ENCODE data around the gene ERCC6L.
"Not testable (repeated sequence)": the region's sequence is repeated elsewhere in the genome, so short reads cannot be mapped to it uniquely, and the experiment has no call there.

ERCC6L gene

DNA sequence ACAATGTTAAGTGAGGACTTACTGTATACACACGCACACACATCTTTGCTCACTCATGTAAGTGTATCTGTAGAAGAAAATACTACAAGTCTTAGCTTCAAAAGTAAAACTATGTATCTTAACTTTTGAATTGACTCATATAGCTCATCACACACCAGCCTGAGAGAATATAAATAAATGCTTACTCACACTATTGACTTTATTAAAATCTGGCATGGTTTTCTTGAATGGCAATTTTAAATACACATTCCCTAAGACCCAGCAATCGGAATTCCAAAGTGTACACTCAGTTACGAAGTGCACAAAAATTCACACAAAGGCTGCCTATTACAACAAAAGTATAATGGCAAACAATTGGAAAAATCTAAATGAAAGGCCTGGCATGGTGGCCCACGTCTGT, 2.0 kb downstream of the ERCC6L start:
- Histone ChIP-seq H3K9ac (ENCODE audit: low read length) (no peak overlapping the region), H3K27me3 (replicated peaks; ENCODE audit: insufficient read depth, low read length) (no peaks in the 10 kb centered on the region), H4K20me1 (ENCODE audit: insufficient read depth, low read length) (no peaks in the 10 kb centered on the region), H3K9me2 (replicated peaks; ENCODE audit: insufficient read depth, low read length) (no peaks in the 10 kb centered on the region), H3K4me3 (ENCODE audit: low read length) (no peak overlapping the region), H3K27ac (ENCODE audit: low read length) (no peak overlapping the region), H3K4me2 (ENCODE audit: low read depth, low read length) (no peak overlapping the region), H3K79me2 (ENCODE audit: low read length) (peaks cover 24% of the 10 kb centered on the region), H3K4me1 (ENCODE audit: low read length) (no peaks in the 10 kb centered on the region), H3F3A (ENCODE audit: insufficient read depth, low read length) (no peaks in the 10 kb centered on the region), H3K9me3 (replicated peaks; ENCODE audit: insufficient read depth, low read length) (no peaks in the 10 kb centered on the region), H3K36me3 (replicated peaks; ENCODE audit: insufficient read depth, low read length) (no peaks in the 10 kb centered on the region), H2AFZ (ENCODE audit: low read length) (no peak overlapping the region)
- TF ChIP-seq EZH2 (optimal IDR thresholded peaks at IDR 0.05; ENCODE audit: low read depth, low read length): no peak
- TF ChIP-seq EZH2phosphoT487 (IDR thresholded peaks at IDR 0.05; ENCODE audit: low read length): no peak
- TF ChIP-seq, protein P1, sequence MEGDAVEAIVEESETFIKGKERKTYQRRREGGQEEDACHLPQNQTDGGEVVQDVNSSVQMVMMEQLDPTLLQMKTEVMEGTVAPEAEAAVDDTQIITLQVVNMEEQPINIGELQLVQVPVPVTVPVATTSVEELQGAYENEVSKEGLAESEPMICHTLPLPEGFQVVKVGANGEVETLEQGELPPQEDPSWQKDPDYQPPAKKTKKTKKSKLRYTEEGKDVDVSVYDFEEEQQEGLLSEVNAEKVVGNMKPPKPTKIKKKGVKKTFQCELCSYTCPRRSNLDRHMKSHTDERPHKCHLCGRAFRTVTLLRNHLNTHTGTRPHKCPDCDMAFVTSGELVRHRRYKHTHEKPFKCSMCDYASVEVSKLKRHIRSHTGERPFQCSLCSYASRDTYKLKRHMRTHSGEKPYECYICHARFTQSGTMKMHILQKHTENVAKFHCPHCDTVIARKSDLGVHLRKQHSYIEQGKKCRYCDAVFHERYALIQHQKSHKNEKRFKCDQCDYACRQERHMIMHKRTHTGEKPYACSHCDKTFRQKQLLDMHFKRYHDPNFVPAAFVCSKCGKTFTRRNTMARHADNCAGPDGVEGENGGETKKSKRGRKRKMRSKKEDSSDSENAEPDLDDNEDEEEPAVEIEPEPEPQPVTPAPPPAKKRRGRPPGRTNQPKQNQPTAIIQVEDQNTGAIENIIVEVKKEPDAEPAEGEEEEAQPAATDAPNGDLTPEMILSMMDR (IDR thresholded peaks at IDR 0.05; ENCODE audit: low read length): no peak
- no peak for DNase-seq

DNA sequence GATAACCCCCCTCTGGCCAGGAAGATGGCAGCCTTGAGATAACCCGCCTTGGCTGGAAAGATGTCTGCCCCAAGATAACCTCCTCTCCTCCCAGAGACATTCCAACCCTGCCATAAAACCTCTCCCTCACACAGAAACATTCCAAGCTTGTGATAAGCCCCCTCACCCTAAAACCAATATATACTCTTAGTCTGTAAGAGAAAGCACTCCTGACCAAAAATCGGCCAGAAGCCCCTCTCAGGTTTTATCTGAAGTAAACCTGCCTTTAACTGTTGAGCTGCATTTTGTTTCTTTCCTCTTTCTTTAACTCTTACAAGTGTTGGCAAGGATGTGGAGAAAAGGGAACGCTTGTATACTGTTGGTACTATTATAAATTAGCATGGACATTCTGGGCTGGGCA, 8.5 kb downstream of the ERCC6L start:
- H3K9me2 ChIP-seq (replicated peaks; ENCODE audit: insufficient read depth, low read length): no peaks in the 10 kb centered on the region
- no peak overlapping the region for H2AFZ ChIP-seq (ENCODE audit: low read length)
- H4K20me1 ChIP-seq (ENCODE audit: insufficient read depth, low read length): no peaks in the 10 kb centered on the region
- H3K27me3 ChIP-seq (replicated peaks; ENCODE audit: insufficient read depth, low read length): no peaks in the 10 kb centered on the region
- no peak for DNase-seq
- no peaks in the 10 kb centered on the region for H3K36me3 ChIP-seq (replicated peaks; ENCODE audit: insufficient read depth, low read length)
- H3K9ac ChIP-seq (ENCODE audit: low read length): no peak overlapping the region
- peaks cover 36% of the 10 kb centered on the region for H3K79me2 ChIP-seq (ENCODE audit: low read length)
- no peak overlapping the region for H3K27ac ChIP-seq (ENCODE audit: low read length)
- H3K4me2 ChIP-seq (ENCODE audit: low read depth, low read length): no peak overlapping the region
- no peaks in the 10 kb centered on the region for H3K4me1 ChIP-seq (ENCODE audit: low read length)
- no peaks in the 10 kb centered on the region for H3F3A ChIP-seq (ENCODE audit: insufficient read depth, low read length)
- TF ChIP-seq, protein P1 (IDR thresholded peaks at IDR 0.05; ENCODE audit: low read length): no peak
- TF ChIP-seq EZH2 (optimal IDR thresholded peaks at IDR 0.05; ENCODE audit: low read depth, low read length): no peak
- TF ChIP-seq EZH2phosphoT487 (IDR thresholded peaks at IDR 0.05; ENCODE audit: low read length): no peak
- no peak overlapping the region for H3K4me3 ChIP-seq (ENCODE audit: low read length)
- no peaks in the 10 kb centered on the region for H3K9me3 ChIP-seq (replicated peaks; ENCODE audit: insufficient read depth, low read length)

DNA sequence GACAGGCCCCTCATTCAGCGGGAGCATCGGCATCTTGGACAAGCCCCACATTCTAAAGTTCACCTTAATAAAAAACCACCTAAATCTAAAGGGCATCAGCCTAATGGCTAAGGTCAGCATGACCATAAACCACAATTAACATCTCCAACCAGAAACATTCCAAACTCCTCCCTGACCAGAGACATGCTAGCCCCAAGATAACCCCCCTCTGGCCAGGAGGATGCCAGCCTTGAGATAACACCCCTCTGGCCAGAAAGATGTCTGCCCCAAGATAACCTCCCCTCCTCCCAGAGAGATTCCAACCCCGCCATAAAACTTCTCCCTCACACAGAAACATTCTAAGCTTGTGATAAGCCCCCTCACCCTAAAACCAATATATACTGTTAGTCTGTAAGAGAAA, 18.5 kb downstream of the ERCC6L start:
- DNase-seq; H3K4me1 ChIP-seq (ENCODE audit: low read length); H3K27me3 ChIP-seq (replicated peaks; ENCODE audit: insufficient read depth, low read length); H3K9me2 ChIP-seq (replicated peaks; ENCODE audit: insufficient read depth, low read length); H3K4me3 ChIP-seq (ENCODE audit: low read length); H2AFZ ChIP-seq (ENCODE audit: low read length); H3F3A ChIP-seq (ENCODE audit: insufficient read depth, low read length); H3K9ac ChIP-seq (ENCODE audit: low read length); H3K27ac ChIP-seq (ENCODE audit: low read length); H3K36me3 ChIP-seq (replicated peaks; ENCODE audit: insufficient read depth, low read length); H3K4me2 ChIP-seq (ENCODE audit: low read depth, low read length); H3K9me3 ChIP-seq (replicated peaks; ENCODE audit: insufficient read depth, low read length); H4K20me1 ChIP-seq (ENCODE audit: insufficient read depth, low read length): not testable (repeated sequence)
- H3K79me2 ChIP-seq (ENCODE audit: low read length): peaks cover 34% of the 10 kb centered on the region

DNA sequence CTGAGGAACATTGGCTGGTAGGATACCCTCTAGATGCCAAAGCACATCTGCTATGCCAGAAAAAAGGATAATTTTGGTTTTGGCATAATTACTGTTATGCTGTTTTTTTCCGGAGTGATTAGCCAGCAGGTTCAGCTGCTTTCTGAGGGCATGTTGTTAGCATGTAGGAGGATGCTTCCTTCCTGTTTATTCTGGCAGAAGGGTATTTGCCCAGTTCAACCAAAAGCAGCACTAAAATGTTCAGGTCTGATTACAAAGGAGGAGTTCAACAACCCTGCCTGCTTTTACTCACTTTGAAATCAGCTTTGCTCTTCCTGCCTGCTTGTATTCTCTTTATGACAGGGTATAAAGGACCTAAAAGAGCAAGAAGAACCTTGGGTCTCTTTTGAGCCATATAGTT, 21.9 kb downstream of the ERCC6L start:
- H3K27ac ChIP-seq (ENCODE audit: low read length): no peak overlapping the region
- no peak overlapping the region for H3K4me3 ChIP-seq (ENCODE audit: low read length)
- H3K9me3 ChIP-seq (replicated peaks; ENCODE audit: insufficient read depth, low read length): no peaks in the 10 kb centered on the region
- H3K4me2 ChIP-seq (ENCODE audit: low read depth, low read length): no peak overlapping the region
- H3K79me2 ChIP-seq (ENCODE audit: low read length): peaks cover 20% of the 10 kb centered on the region; the same call in 1 of the 2 replicates
- TF ChIP-seq EZH2 (optimal IDR thresholded peaks at IDR 0.05; ENCODE audit: low read depth, low read length) (no peak), EZH2phosphoT487 (IDR thresholded peaks at IDR 0.05; ENCODE audit: low read length) (no peak)
- TF ChIP-seq, protein P1 (IDR thresholded peaks at IDR 0.05; ENCODE audit: low read length): no peak
- no peaks in the 10 kb centered on the region for H3K9me2 ChIP-seq (replicated peaks; ENCODE audit: insufficient read depth, low read length)
- H3K36me3 ChIP-seq (replicated peaks; ENCODE audit: insufficient read depth, low read length): no peaks in the 10 kb centered on the region
- no peaks in the 10 kb centered on the region for H3K4me1 ChIP-seq (ENCODE audit: low read length)
- no peaks in the 10 kb centered on the region for H3F3A ChIP-seq (ENCODE audit: insufficient read depth, low read length)
- H3K9ac ChIP-seq (ENCODE audit: low read length): no peak overlapping the region
- H2AFZ ChIP-seq (ENCODE audit: low read length): no peak overlapping the region
- H4K20me1 ChIP-seq (ENCODE audit: insufficient read depth, low read length): no peaks in the 10 kb centered on the region
- no peaks in the 10 kb centered on the region for H3K27me3 ChIP-seq (replicated peaks; ENCODE audit: insufficient read depth, low read length)
- DNase-seq: no peak
